Measurements from ENCODE around the gene EFCC1. TPM values are rescaled to one million over a fixed set of nuclear protein-coding genes. Genes with fewer than 3 reads are reported as not detected.

Gene EFCC1
- total RNA-seq, 2 donors from 2014 or later = 1.3 to 1.7 TPM

DNA sequence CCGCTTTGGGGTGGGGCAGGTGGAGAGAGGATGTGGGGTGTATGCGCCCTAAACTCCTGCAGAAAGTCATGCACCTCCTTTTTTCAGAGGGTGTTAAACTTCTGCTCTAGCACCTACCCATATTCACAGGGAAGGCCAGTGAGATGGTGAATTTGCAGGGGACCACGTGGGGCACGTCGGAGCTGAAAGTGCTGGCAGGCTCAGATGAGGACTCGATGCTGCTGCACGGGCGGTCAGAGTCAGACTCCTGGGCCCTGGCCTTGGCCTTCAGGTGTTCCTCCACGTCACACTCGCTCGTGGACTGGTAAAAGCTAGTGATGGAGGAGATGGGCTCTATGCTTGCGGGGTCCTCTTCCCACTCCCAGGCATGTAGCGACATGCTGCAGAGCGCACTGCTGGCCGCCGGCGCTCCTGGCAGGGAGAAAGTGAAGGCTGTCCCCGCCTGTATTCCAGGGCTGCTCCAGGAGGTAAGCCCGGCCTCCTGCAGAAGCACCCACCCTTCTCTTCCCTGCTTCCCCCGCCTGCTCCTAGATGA lies 8.1 kb upstream of the EFCC1 start:
- peak overlapping the region in 1 of 2 donors; percentile 19 for H3K9ac ChIP-seq (ENCODE audit: low read depth in 2 of 2, low read length in 2 of 2)
- H3K4me3 ChIP-seq = no peak overlapping the region
- no peaks in the 10 kb centered on the region for H3K36me3 ChIP-seq
- no peaks in the 10 kb centered on the region for H3K9me3 ChIP-seq
- DNase-seq = no peak
- H3K27me3 ChIP-seq = no peaks in the 10 kb centered on the region
- peaks cover 4% of the 10 kb centered on the region for H3K4me1 ChIP-seq
- no peak overlapping the region for H3K27ac ChIP-seq
- intact Hi-C loops (cut with DNase I) = no loop called here
- TF ChIP-seq, protein P1, sequence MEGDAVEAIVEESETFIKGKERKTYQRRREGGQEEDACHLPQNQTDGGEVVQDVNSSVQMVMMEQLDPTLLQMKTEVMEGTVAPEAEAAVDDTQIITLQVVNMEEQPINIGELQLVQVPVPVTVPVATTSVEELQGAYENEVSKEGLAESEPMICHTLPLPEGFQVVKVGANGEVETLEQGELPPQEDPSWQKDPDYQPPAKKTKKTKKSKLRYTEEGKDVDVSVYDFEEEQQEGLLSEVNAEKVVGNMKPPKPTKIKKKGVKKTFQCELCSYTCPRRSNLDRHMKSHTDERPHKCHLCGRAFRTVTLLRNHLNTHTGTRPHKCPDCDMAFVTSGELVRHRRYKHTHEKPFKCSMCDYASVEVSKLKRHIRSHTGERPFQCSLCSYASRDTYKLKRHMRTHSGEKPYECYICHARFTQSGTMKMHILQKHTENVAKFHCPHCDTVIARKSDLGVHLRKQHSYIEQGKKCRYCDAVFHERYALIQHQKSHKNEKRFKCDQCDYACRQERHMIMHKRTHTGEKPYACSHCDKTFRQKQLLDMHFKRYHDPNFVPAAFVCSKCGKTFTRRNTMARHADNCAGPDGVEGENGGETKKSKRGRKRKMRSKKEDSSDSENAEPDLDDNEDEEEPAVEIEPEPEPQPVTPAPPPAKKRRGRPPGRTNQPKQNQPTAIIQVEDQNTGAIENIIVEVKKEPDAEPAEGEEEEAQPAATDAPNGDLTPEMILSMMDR (IDR thresholded peaks at IDR 0.05) = no peak

DNA sequence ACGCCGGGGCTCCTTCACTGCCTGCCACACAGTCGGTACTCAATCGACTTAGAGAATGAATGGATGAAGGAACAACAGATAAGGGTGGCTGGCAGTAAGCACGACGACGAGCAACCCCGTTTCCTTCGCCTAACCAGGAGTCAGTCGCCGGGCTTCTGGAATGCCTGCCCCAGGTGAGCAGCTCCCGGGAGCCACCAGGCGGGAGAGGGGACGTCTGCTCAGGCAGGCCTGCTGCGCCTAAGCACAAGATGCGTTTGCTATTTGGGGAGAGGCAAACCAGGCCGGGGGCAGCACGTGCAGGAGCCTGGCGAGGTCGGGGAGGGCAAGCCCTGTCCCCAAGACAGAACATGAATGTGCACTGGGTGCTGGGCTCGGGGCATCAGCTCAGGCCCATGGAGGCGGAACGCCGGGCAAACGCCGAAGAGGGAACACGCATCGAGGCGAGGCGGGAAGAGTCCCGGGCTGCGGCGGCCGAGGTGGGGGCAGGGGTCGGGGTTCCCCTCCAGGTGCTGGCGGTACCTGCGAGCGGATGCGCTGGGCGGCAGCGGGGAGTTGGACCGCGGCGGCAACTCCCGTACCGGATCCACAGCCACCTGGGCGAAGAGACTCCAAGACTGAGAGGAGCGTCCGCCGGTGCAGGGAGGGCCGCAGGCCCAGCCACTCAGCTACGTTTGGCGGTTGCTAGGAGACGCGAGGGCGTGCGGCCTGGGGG lies 7.5 kb upstream of the EFCC1 start, which contains the start of gene CFAP92:
Gene CFAP92, minus strand, starts transcription at position 616 of the 712 bp plus-strand sequence. CDS start 772 bp downstream, outside the sequence.
- H3K4me1 ChIP-seq = peaks cover 4% of the 10 kb centered on the region
- no peaks in the 10 kb centered on the region for H3K36me3 ChIP-seq
- peak within 1 kb of the TSS in 1 of 2 donors; percentile 19 for H3K9ac ChIP-seq (ENCODE audit: low read depth in 2 of 2, low read length in 2 of 2)
- peak within 1 kb of the TSS; percentile 52 for H3K4me3 ChIP-seq
- TF ChIP-seq, protein P1 (IDR thresholded peaks at IDR 0.05) = no peak
- no peaks in the 10 kb centered on the region for H3K9me3 ChIP-seq
- intact Hi-C loops (cut with DNase I) = no loop called here
- DNase-seq = peak; percentile 93
- H3K27me3 ChIP-seq = no peaks in the 10 kb centered on the region
- no peak within 1 kb of the TSS for H3K27ac ChIP-seq

DNA sequence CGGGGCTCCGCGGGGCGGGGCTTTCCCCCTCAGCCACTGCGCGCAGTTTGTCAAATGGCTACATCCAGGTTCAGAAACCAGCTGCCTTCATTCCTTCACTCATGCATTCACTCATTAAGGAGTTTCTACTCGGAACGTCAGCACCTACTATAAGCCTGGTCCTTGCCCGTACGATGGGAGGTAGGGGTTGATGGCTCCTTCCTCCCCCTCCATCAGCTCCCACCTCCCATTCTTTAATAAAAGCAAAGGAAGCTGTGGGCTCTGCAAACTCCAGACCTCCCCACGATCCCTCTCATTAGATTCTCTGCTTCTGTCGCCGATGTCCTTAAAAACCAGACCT lies 7.0 kb upstream of the EFCC1 start:
- intact Hi-C loops (cut with DNase I) = no loop called here
- H3K4me1 ChIP-seq = peaks cover 4% of the 10 kb centered on the region
- H3K27ac ChIP-seq = no peak overlapping the region
- no peak for DNase-seq
- H3K4me3 ChIP-seq = peak overlapping the region; percentile 52
- H3K27me3 ChIP-seq = no peaks in the 10 kb centered on the region
- no peak overlapping the region for H3K9ac ChIP-seq (ENCODE audit: low read depth in 2 of 2, low read length in 2 of 2)
- TF ChIP-seq, protein P1 (IDR thresholded peaks at IDR 0.05) = no peak
- no peaks in the 10 kb centered on the region for H3K9me3 ChIP-seq
- no peaks in the 10 kb centered on the region for H3K36me3 ChIP-seq

DNA sequence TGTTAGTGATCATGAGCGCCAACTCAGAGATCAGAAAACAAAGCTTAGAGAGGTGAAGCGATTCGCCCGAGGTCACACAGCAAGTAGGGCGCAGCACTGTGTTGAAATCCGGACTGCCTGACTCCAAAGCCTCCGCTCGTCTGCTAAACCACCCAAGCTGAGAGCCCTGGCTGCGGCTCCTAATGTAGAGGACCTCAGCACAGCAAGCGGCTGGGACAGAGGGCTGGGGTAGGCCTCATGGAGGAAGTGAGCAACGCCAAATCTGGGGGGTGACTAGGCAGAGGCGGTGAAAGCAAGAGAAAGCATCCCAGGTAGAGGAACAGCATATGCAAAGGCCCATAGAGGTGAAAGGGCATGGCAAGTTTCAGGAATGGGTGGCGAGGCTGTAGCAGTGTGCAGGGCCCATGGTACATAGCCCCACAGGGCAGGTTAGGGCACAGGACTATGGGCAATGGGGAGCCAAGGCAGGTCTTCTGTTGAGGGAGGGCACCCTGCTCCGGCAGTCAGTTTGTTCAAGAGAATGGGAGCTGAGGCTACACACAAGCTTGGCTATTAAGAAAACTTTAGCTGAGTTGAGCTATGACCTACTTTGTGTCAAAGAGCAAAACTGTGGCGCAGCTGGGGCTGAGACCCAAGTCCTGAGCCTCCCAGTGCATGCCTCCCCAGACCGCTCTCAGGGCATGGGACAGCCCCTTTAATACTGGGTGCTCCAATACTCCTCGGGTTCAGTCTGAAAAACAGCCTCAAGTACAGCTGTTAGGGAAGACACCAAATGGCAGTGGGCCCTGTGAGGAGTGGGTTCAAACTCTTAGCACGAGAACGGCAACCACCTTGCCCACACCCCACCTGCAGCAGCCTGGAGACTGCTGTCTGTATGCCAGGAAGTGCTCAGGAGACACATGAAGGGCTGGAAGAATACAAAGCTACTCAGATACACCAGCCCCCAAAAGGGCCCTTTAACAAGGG lies 6.2 kb upstream of the EFCC1 start:
- Histone ChIP-seq H3K9me3 (no peaks in the 10 kb centered on the region), H3K36me3 (no peaks in the 10 kb centered on the region), H3K4me3 (no peak overlapping the region), H3K9ac (ENCODE audit: low read depth in 2 of 2, low read length in 2 of 2) (no peak overlapping the region), H3K27me3 (no peaks in the 10 kb centered on the region), H3K27ac (no peak overlapping the region), H3K4me1 (peaks cover 4% of the 10 kb centered on the region)
- no peak for DNase-seq
- TF ChIP-seq, protein P1 (IDR thresholded peaks at IDR 0.05) = no peak
- intact Hi-C loops (cut with DNase I) = no loop called here

DNA sequence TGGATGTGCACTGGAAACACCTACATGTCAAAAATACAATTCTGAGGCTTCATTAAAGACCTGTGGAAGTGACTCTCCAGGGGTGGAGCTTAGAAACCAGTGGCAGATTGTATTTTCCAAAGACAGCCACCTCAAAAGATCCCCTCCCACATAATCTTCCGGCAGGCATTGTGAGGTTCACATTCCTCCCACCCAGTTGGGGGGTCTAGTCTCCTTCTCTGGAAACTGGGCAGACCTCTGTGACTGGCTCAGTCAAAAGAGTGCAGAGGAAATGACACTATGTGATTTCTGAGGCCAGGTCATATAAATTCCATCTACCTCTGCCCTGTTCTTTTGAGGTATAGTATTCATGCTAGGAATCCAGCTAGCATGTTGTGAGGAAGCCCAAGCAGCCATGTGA lies 5.4 kb upstream of the EFCC1 start:
- Histone ChIP-seq H3K27ac (no peak overlapping the region), H3K4me3 (no peak overlapping the region), H3K9me3 (no peaks in the 10 kb centered on the region), H3K36me3 (no peaks in the 10 kb centered on the region), H3K27me3 (peaks cover 4% of the 10 kb centered on the region), H3K4me1 (peaks cover 4% of the 10 kb centered on the region), H3K9ac (ENCODE audit: low read depth in 2 of 2, low read length in 2 of 2) (no peak overlapping the region)
- DNase-seq = no peak
- TF ChIP-seq, protein P1 (IDR thresholded peaks at IDR 0.05) = no peak
- intact Hi-C loops (cut with DNase I) = no loop called here
